Trophoblast cell (in vitro differentiated cells and primary cell): Measurements from ENCODE around the gene ZNF629.

ENCODE experiments used
- DNase-seq, 2 donors: peaks; one replicate each; pipeline ENCODE4 v3.0.0-alpha.2; 2016
- H2AFZ ChIP-seq: 2 replicates; pipeline ENCODE4 v1.6.1; 2013; ENCODE audit warnings: low read length, moderate library complexity, mild to moderate bottlenecking; ENCODE audit not compliant: insufficient read depth, poor library complexity
- H2AK5ac ChIP-seq: 2 replicates; pipeline ENCODE4 v1.6.1; 2013; ENCODE audit warnings: mild to moderate bottlenecking, low read length
- H2BK120ac ChIP-seq: 2 replicates; pipeline ENCODE4 v1.6.1; 2013; ENCODE audit warnings: low read length, mild to moderate bottlenecking, moderate library complexity; ENCODE audit not compliant: insufficient read depth, poor library complexity
- H2BK12ac ChIP-seq: 2 replicates; pipeline ENCODE4 v1.6.1; 2013; ENCODE audit warnings: mild to moderate bottlenecking, low read length, moderate library complexity
- H2BK5ac ChIP-seq: 2 replicates; pipeline ENCODE4 v1.6.1; 2013; ENCODE audit warnings: low read length, low read depth, moderate library complexity, mild to moderate bottlenecking; ENCODE audit not compliant: poor library complexity
- H3K14ac ChIP-seq: 2 replicates; pipeline ENCODE4 v1.6.1; 2013; ENCODE audit warnings: mild to moderate bottlenecking, low read length
- H3K18ac ChIP-seq: 2 replicates; pipeline ENCODE4 v1.6.1; 2013; ENCODE audit warnings: mild to moderate bottlenecking, low read length
- H3K23ac ChIP-seq: 2 replicates; pipeline ENCODE4 v1.6.1; 2013; ENCODE audit warnings: low read length
- H3K27ac ChIP-seq: 2 replicates; pipeline ENCODE4 v1.5.1; 2013; ENCODE audit warnings: low read depth, mild to moderate bottlenecking, inconsistent platforms, low read length, moderate library complexity
- H3K27me3 ChIP-seq: 2 replicates; pipeline ENCODE4 v1.6.1; 2013; ENCODE audit warnings: inconsistent platforms, mild to moderate bottlenecking, low read length, moderate library complexity; ENCODE audit not compliant: insufficient read depth
- H3K36me3 ChIP-seq, 2 experiments: 1 replicate in 1 of 2; 2 replicates in 1 of 2; pipeline ENCODE4 v1.6.1; 2013; ENCODE audit warnings: low read length in 2 of 2, mild to moderate bottlenecking in 2 of 2, moderate library complexity in 1 of 2; ENCODE audit not compliant: insufficient read depth in 2 of 2, control insufficient read depth in 1 of 2
- H3K4ac ChIP-seq: 2 replicates; pipeline ENCODE4 v1.6.1; 2013; ENCODE audit warnings: low read depth, mild to moderate bottlenecking, low read length, moderate library complexity
- H3K4me1 ChIP-seq, 2 experiments: 1 replicate in 1 of 2; 2 replicates in 1 of 2; pipeline ENCODE4 v1.6.1; 2013; ENCODE audit warnings: low read length in 2 of 2, mild to moderate bottlenecking in 2 of 2, moderate library complexity in 1 of 2; ENCODE audit not compliant: insufficient read depth in 2 of 2, control insufficient read depth in 1 of 2
- H3K4me2 ChIP-seq: 2 replicates; pipeline ENCODE4 v1.6.1; 2013; ENCODE audit warnings: inconsistent platforms, mild to moderate bottlenecking, low read length, moderate library complexity
- H3K4me3 ChIP-seq: 2 replicates; pipeline ENCODE4 v1.5.1; 2013; ENCODE audit warnings: mild to moderate bottlenecking, low read depth, low read length, inconsistent platforms
- H3K79me1 ChIP-seq: one replicate; pipeline ENCODE4 v1.6.1; 2013; ENCODE audit warnings: low read length
- H3K79me2 ChIP-seq: 2 replicates; pipeline ENCODE4 v1.6.1; 2013; ENCODE audit warnings: low read length, mild to moderate bottlenecking; ENCODE audit not compliant: control insufficient read depth, insufficient read depth, poor library complexity
- H3K9ac ChIP-seq: 2 replicates; pipeline ENCODE4 v1.6.1; 2013; ENCODE audit warnings: mild to moderate bottlenecking, low read length
- H3K9me3 ChIP-seq: 2 replicates; pipeline ENCODE4 v1.6.1; 2013; ENCODE audit warnings: low read depth, mild to moderate bottlenecking, control low read depth, inconsistent platforms, low read length; ENCODE audit not compliant: insufficient read depth
- H4K12ac ChIP-seq: 2 replicates; pipeline ENCODE4 v1.6.1; 2013; ENCODE audit warnings: low read depth, mild to moderate bottlenecking, low read length, moderate library complexity
- H4K8ac ChIP-seq: 2 replicates; pipeline ENCODE4 v1.6.1; 2013; ENCODE audit warnings: low read depth, mild to moderate bottlenecking, low read length, moderate library complexity
- H4K91ac ChIP-seq: one replicate; pipeline ENCODE4 v1.6.1; 2013; ENCODE audit warnings: low read depth, mild to moderate bottlenecking, low read length, moderate library complexity
- WGBS: extraction: QIAGEN DNeasy Blood & Tissue Kit; methylation state at CpG from one replicate; pipeline ENCODE4 v1.1.7; 2013; ENCODE audit warnings: missing lambda C conversion rate; ENCODE audit not compliant: insufficient read length, insufficient coverage; ENCODE audit errors: extremely low coverage; 5-methylcytosine and 5-hydroxymethylcytosine counted together

Gene ZNF629

DNA sequence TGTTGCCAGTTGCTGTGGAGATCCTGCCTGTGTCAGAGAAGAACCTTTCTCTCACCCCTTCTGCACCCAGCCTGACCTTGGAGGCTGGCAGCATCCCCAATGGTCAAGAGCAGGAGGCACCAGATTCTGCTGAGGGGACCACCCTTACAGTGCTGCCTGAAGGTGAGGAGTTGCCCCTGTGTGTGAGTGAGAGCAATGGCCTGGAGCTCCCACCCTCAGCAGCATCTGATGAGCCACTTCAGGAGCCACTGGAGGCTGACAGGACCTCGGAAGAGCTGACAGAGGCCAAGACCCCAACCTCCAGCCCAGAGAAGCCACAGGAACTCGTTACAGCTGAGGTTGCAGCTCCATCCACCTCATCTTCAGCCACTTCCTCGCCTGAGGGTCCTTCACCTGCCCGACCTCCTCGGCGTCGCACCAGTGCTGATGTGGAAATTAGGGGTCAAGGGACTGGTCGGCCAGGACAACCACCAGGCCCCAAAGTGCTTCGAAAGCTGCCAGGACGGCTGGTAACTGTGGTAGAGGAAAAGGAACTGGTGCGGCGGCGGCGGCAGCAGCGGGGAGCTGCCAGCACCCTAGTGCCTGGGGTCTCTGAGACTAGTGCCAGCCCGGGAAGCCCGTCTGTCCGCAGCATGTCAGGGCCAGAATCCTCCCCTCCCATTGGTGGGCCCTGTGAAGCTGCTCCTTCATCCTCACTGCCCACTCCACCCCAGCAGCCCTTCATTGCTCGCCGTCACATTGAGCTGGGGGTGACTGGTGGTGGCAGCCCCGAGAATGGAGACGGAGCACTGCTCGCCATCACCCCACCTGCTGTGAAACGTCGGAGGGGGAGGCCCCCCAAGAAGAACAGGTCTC is 49.0 kb downstream of the ZNF629 start:
- Histone ChIP-seq H2AK5ac (no peak overlapping the region), H3K23ac (no peak overlapping the region), H2BK120ac (no peak overlapping the region), H3K79me2 (peaks cover 3% of the 10 kb centered on the region), H3K4me1 (peaks cover 9 to 22% of the 10 kb centered on the region in 2 experiments), H3K9me3 (no peaks in the 10 kb centered on the region), H3K18ac (no peak overlapping the region), H3K4me3 (no peak overlapping the region), H4K8ac (no peak overlapping the region), H2BK5ac (no peak overlapping the region), H3K4ac (no peak overlapping the region), H3K27me3 (no peaks in the 10 kb centered on the region), H4K91ac (no peak overlapping the region), H2AFZ (no peak overlapping the region), H2BK12ac (no peak overlapping the region), H3K36me3 (peaks cover 59 to 62% of the 10 kb centered on the region in 2 experiments), H3K27ac (no peak overlapping the region), H4K12ac (no peak overlapping the region), H3K79me1 (peaks cover 10% of the 10 kb centered on the region), H3K14ac (no peak overlapping the region), H3K4me2 (no peak overlapping the region), H3K9ac (no peak overlapping the region)
- no peak for DNase-seq
- WGBS = no CpG with 5 or more reads among the region's 25 CpGs

DNA sequence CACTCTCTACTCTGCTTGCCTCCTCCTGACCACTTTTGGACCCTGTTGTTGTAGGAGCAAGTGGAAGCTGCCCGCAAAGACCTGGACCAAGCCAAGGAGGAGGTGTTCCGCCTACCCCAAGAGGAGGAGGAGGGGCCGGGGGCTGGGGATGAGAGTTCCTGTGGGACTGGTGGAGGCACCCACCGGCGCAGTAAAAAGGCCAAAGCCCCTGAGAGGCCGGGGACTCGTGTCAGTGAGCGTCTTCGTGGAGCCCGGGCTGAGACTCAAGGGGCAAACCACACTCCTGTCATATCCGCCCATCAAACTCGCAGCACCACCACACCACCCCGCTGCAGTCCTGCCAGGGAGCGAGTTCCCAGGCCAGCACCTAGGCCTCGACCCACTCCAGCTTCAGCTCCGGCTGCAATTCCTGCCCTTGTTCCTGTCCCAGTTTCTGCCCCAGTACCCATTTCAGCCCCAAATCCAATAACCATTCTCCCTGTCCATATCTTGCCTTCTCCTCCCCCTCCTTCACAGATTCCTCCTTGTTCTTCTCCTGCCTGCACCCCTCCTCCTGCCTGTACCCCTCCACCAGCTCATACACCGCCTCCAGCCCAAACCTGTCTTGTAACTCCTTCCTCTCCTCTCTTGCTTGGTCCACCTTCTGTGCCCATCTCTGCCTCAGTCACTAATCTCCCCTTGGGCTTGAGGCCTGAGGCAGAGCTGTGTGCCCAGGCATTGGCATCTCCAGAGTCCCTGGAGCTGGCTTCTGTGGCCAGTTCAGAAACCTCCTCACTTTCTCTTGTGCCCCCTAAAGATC is 49.8 kb downstream of the ZNF629 start:
- no peak overlapping the region for H3K4me2 ChIP-seq
- H3K4me1 ChIP-seq = peaks cover 9 to 22% of the 10 kb centered on the region in 2 experiments
- H3K23ac ChIP-seq = no peak overlapping the region
- no peak overlapping the region for H3K4ac ChIP-seq
- H4K12ac ChIP-seq = no peak overlapping the region
- no peak overlapping the region for H2BK5ac ChIP-seq
- no peak overlapping the region for H3K27ac ChIP-seq
- peaks cover 3% of the 10 kb centered on the region for H3K79me2 ChIP-seq
- no peak overlapping the region for H3K9ac ChIP-seq
- H2AK5ac ChIP-seq = no peak overlapping the region
- no peak overlapping the region for H4K91ac ChIP-seq
- H3K36me3 ChIP-seq = peaks cover 56 to 63% of the 10 kb centered on the region in 2 experiments
- H3K4me3 ChIP-seq = no peak overlapping the region
- no peak overlapping the region for H3K18ac ChIP-seq
- H4K8ac ChIP-seq = no peak overlapping the region
- no peak overlapping the region for H2BK12ac ChIP-seq
- WGBS = no CpG with 5 or more reads among the region's 17 CpGs
- DNase-seq = no peak
- H3K9me3 ChIP-seq = no peaks in the 10 kb centered on the region
- no peaks in the 10 kb centered on the region for H3K27me3 ChIP-seq
- H3K14ac ChIP-seq = no peak overlapping the region
- peaks cover 10% of the 10 kb centered on the region for H3K79me1 ChIP-seq
- H2BK120ac ChIP-seq = no peak overlapping the region
- H2AFZ ChIP-seq = no peak overlapping the region

DNA sequence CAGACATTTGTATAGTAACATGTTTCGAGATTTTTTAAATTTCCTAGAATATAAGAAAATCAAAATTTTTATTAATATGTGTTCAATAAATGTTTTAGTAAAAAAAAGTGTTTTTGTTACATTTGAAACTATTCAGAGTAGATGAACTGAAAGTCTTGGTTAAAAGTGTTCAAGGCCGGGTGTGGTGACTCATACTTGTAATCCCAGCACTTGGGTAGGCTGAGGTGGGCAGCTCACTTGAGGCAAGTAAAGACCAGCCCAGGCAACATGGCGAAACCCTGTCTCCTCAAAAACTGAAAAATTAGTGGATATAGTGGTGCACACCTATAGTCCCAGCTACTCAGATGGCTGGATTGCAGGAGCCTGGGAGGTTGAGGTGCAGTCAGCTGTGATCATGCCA is 55.6 kb downstream of the ZNF629 start:
- Histone ChIP-seq H3K9ac (no peak overlapping the region), H2BK120ac (no peak overlapping the region), H2BK5ac (no peak overlapping the region), H3K4ac (no peak overlapping the region), H3K9me3 (no peaks in the 10 kb centered on the region), H3K79me1 (no peaks in the 10 kb centered on the region), H3K27me3 (no peaks in the 10 kb centered on the region), H3K23ac (no peak overlapping the region), H3K79me2 (no peaks in the 10 kb centered on the region), H3K36me3 (peaks cover 50 to 66% of the 10 kb centered on the region in 2 experiments), H2BK12ac (no peak overlapping the region), H2AK5ac (no peak overlapping the region), H3K4me3 (no peak overlapping the region), H3K4me1 (no peaks in the 10 kb centered on the region), H4K8ac (no peak overlapping the region), H2AFZ (no peak overlapping the region), H3K4me2 (no peak overlapping the region), H3K27ac (no peak overlapping the region), H4K12ac (no peak overlapping the region), H3K14ac (no peak overlapping the region), H4K91ac (no peak overlapping the region), H3K18ac (no peak overlapping the region)
- no CpG with 5 or more reads among the region's 3 CpGs for WGBS
- no peak for DNase-seq

DNA sequence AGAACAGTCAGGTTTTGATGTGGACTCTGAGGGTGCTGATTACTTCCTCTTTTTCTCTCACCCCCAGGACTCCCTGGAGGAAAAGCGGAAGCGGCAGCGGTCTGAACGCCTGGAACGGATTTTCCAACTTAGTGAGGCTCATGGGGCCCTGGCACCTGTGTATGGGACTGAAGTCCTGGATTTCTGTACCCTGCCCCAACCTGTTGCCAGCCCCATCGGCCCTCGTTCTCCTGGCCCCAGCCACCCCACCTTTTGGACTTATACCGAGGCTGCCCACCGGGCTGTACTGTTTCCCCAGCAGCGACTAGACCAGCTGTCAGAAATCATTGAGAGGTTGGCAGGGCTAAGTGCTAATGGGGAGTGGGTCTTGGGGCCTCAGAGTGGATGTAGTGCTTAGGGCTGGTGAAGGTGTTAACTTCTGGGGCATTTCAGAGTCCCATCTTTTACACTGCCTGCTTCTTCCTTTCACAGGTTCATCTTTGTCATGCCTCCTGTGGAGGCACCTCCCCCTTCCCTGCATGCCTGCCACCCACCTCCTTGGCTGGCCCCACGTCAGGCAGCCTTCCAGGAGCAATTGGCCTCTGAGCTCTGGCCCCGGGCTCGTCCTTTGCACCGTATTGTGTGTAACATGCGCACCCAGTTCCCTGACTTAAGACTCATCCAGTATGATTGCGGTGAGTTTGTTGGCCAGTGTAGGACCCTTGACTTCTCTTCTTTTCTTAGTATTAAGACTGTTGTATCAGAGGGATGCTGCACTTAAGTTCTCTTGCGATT is 57.9 kb downstream of the ZNF629 start:
- Histone ChIP-seq H4K91ac (no peak overlapping the region), H3K79me2 (no peaks in the 10 kb centered on the region), H3K4me1 (no peaks in the 10 kb centered on the region), H3K4me3 (no peak overlapping the region), H3K79me1 (no peaks in the 10 kb centered on the region), H2BK5ac (no peak overlapping the region), H2BK120ac (no peak overlapping the region), H4K12ac (no peak overlapping the region), H3K4me2 (no peak overlapping the region), H3K4ac (no peak overlapping the region), H2BK12ac (no peak overlapping the region), H3K18ac (peak overlapping the region; percentile 23), H2AK5ac (no peak overlapping the region), H3K9ac (no peak overlapping the region), H3K27me3 (no peaks in the 10 kb centered on the region), H2AFZ (no peak overlapping the region), H3K9me3 (no peaks in the 10 kb centered on the region), H3K36me3 (peaks cover 54 to 71% of the 10 kb centered on the region in 2 experiments), H3K14ac (no peak overlapping the region), H3K27ac (no peak overlapping the region), H4K8ac (no peak overlapping the region), H3K23ac (no peak overlapping the region)
- peak in 1 of 2 donors; percentile 18 for DNase-seq
- no CpG with 5 or more reads among the region's 17 CpGs for WGBS
